Medulla oblongata (tissue), 1 donor: ENCODE results near the gene DDX51.
"Not testable (repeated sequence)": the region's sequence is repeated elsewhere in the genome, so short reads cannot be mapped to it uniquely, and the experiment has no call there.

ENCODE experiments used
- DNase-seq: peaks from one replicate; pipeline ENCODE4 v3.0.0-alpha.2; 2015; ENCODE audit errors: extremely low spot score

Gene DDX51

GRCh38 chr12:132140918-132141841 lies 2.9 kb downstream of the DDX51 start:
- DNase-seq: no peak

GRCh38 chr12:132140501-132140900 lies 3.6 kb downstream of the DDX51 start:
- DNase-seq: no peak

- no peak for DNase-seq
Observed at GRCh38 chr12:132139912-132140311, 4.2 kb downstream of the DDX51 start.

GRCh38 chr12:132138941-132139871 lies 4.9 kb downstream of the DDX51 start:
- no peak for DNase-seq

GRCh38 chr12:132137483-132138125 lies 6.5 kb downstream of the DDX51 start:
- no peak for DNase-seq

GRCh38 chr12:132136226-132136625 lies 7.9 kb downstream of the DDX51 start:
- not testable (repeated sequence) for DNase-seq

- DNase-seq: not testable (repeated sequence)
Observed at GRCh38 chr12:132134653-132135183, 9.4 kb downstream of the DDX51 start.

GRCh38 chr12:132133952-132134652 lies 10.0 kb downstream of the DDX51 start:
- no peak for DNase-seq

GRCh38 chr12:132132609-132133430 lies 11.3 kb downstream of the DDX51 start:
- no peak for DNase-seq

GRCh38 chr12:132131952-132132351 lies 12.2 kb downstream of the DDX51 start:
- no peak for DNase-seq

GRCh38 chr12:132131229-132131628 lies 12.9 kb downstream of the DDX51 start:
- DNase-seq: no peak

- DNase-seq: no peak
Observed at GRCh38 chr12:132130690-132131089, 13.4 kb downstream of the DDX51 start.

GRCh38 chr12:132129007-132129406 lies 15.1 kb downstream of the DDX51 start:
- no peak for DNase-seq

GRCh38 chr12:132127041-132127440 lies 17.1 kb downstream of the DDX51 start:
- no peak for DNase-seq

- DNase-seq: no peak
Observed at GRCh38 chr12:132125736-132126135, 18.4 kb downstream of the DDX51 start.

GRCh38 chr12:132124766-132125425 lies 19.2 kb downstream of the DDX51 start:
- DNase-seq: no peak

- no peak for DNase-seq
Observed at GRCh38 chr12:132123970-132124765, 20.0 kb downstream of the DDX51 start.

GRCh38 chr12:132121283-132121682 lies 22.8 kb downstream of the DDX51 start:
- DNase-seq: no peak

- no peak for DNase-seq
Observed at GRCh38 chr12:132118876-132119275, 25.2 kb downstream of the DDX51 start.
